Eye (tissue), 1 donor: ENCODE data around the gene NLRX1.
"Not testable (repeated sequence)": the region's sequence is repeated elsewhere in the genome, so short reads cannot be mapped to it uniquely, and the experiment has no call there.

Experiments used
- DNase-seq: peaks from one replicate; pipeline ENCODE4 v3.0.0-alpha.2; 2015

NLRX1 gene

GRCh38 chr11:119188067-119188466 lies 19.5 kb downstream of the NLRX1 start:
- no peak for DNase-seq

DNA sequence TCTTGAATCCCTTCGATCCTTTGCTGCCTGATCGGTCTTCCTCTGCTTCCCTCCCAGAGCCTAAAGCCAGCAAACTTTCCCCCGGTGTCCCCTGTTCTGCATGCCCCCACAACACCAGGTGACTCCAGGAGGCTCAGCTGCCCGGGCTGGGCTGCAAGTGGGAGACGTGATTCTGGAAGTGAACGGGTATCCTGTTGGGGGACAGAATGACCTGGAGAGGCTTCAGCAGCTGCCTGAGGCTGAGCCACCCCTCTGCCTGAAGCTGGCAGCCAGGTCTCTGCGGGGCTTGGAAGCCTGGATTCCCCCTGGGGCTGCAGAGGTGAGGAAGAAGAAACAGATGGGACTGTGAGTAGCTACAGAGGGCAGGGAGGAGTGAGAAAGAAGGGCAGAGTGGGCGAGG lies 20.4 kb downstream of the NLRX1 start:
- DNase-seq: no peak

GRCh38 chr11:119189393-119189792 lies 20.9 kb downstream of the NLRX1 start:
- no peak for DNase-seq

DNA sequence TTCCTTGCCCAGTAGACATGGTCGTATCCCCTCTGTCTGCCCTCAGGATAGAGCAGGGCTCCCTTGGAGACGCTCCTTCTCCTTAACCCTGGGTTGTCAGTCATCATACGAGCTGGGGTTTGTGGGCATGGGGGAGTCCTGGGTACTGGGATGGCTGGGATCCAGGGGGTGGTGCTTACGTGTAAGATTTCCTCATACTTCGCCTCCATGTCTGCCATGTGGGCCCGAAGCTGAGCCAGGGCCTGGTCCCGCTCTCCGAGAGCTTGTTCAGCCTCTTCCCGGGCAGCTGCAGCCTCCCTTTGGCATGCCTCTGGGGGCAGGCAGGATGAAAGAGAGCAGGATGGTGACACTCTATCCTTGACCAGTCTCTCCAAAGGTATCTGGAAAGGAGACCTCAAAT lies 22.0 kb downstream of the NLRX1 start:
- no peak for DNase-seq

GRCh38 chr11:119191265-119191664 lies 22.7 kb downstream of the NLRX1 start:
- DNase-seq: not testable (repeated sequence)

- DNase-seq: no peak
Measured at GRCh38 chr11:119192111-119192510, 23.6 kb downstream of the NLRX1 start.

DNA sequence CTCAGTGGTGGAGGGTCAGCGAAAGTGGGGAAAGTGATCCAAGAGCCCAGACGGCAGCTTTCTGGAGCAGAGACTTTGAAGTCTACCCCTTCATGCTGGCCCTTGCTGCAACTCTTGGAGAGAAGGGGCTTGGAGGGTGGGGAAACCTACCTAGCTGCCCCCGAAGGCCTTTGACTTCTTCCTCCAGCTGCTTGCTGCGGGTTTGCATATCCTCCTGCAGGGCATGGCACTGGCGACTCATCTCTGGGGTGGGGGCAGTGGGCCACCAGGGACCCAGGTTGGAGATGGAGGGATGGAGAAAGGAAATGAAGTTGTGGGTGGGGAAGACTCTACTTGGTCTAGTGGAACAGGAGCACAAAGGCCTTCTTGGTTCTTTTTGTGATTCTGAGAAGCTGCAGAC lies 24.5 kb downstream of the NLRX1 start:
- DNase-seq: no peak

DNA sequence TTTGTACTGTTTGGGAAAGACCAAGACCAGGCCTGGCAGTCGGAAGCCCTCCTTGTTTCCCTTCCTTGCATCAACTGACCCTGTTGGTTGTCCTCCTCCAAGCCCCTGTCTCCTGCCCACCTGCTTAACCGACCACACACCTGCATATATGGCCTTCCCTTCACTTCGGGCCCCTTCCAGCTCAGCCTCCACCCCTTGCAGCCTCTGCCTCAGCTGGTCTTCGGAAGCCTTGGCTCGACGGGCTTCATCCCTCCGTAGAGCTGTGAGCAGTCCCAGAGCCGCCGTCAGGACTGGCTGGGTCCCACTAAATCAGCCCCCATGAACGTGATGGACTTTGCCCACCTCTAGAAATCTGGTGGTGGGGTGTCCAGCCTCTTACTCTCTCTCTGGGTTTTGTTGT lies 25.1 kb downstream of the NLRX1 start:
- no peak for DNase-seq

DNA sequence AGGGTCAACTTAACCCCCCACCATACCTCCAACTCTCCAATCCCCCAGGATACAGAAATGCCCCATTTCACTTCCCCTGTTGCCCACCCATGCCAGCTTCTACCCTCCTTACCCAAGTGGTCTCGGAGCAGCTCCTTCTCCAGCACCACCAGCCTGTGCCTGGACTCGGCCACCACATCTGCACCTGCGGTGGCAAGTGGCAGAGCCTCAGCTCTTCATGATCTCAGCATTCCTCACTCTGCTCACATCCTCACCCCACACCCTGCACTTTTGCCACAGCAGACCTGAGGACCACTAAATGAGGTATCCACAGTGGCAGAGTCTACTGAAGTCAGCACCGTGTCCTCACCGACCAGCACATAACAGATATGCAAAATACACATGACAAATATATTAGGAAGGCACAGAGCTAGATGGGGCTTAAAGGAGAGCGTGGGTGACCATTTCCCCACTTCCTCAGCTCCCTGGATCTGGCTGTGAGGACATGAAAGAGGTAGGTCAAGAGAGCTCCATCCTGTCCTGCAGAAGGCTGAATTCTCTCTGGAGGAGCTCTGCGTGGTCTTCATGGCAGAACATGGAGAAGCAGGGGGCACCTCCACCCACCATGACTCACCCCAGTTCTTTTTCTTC lies 26.4 kb downstream of the NLRX1 start:
- DNase-seq: no peak

DNA sequence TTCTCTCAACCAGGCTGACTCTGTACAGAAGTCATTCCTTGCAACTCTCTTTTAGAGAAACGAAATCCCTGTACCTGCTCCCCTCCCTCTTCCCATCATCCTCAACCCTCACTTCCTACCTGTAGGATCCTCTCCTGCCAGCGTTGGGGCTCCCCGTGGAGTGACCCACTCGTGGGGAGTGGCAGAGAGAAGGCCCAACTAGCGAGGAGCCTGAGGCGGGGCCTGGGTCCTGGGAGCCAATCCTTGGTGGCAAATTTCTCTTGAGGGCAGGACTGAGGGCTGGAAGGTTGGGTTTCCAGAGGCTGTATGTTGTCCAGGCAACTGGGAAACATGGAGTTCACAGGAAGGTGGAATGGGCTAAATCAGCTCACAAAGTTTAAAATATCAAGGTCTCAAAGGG lies 27.2 kb downstream of the NLRX1 start:
- DNase-seq: no peak

GRCh38 chr11:119196833-119197483 lies 28.4 kb downstream of the NLRX1 start:
- peak; percentile 95 for DNase-seq

DNA sequence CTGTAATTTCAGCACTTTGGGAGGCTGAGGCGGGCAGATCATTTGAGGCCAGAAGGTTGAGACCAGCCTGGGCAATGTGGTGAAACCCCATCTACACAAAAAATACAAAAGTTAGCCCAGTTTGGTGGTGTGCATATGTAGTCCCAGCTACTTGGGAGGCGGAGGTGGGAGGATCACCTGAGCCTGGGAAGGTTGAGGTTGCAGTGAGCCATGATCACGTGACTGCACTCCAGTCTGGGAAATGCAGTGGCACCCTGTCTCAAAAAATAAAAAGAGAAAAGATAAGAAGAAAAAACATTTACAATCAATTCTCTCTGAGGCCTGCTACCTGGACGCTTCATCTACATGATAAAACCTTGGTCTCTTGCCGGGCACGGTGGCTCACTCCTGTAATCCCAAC lies 30.4 kb downstream of the NLRX1 start:
- no peak for DNase-seq

- DNase-seq: not testable (repeated sequence)
Measured at GRCh38 chr11:119201236-119201635, 32.7 kb downstream of the NLRX1 start.

DNA sequence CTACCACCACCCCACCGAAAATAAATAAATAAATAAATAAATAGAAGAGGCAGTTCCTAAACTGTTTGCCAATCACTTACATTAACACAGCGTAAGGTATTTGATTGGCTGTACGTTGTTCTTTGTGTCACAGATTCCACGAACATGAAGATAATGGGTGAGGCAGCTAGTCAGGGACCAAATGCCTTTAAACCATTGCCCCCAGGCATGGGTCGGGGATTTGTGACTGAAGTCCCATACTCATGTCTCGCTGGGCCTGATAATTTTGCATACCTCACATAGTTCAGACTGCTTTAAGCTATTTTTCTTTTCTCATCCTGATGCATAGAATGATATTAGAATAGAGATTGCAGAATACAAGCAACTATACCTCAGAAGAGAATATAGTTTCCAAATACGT lies 34.0 kb downstream of the NLRX1 start:
- DNase-seq: no peak

DNA sequence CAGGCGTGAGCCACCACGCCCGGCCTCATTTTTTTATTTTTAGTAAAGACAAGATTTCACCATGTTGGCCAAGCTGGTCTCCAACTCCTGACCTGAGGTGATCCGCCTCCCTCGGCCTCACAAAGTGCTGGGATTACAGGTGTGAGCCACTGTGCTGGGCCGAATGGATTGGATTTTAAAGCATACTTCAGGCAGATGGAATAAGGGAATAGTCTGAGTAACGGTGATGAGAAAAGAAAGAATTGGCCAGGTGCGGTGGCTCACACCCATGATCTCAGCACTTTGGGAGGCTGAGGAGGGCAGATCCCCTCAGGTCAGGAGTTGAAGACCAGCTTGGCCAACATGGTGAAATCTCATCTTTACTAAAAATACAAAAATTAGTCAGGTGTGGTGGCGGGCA lies 35.5 kb downstream of the NLRX1 start:
- DNase-seq: no peak

GRCh38 chr11:119205080-119205479 lies 36.6 kb downstream of the NLRX1 start:
- no peak for DNase-seq

DNA sequence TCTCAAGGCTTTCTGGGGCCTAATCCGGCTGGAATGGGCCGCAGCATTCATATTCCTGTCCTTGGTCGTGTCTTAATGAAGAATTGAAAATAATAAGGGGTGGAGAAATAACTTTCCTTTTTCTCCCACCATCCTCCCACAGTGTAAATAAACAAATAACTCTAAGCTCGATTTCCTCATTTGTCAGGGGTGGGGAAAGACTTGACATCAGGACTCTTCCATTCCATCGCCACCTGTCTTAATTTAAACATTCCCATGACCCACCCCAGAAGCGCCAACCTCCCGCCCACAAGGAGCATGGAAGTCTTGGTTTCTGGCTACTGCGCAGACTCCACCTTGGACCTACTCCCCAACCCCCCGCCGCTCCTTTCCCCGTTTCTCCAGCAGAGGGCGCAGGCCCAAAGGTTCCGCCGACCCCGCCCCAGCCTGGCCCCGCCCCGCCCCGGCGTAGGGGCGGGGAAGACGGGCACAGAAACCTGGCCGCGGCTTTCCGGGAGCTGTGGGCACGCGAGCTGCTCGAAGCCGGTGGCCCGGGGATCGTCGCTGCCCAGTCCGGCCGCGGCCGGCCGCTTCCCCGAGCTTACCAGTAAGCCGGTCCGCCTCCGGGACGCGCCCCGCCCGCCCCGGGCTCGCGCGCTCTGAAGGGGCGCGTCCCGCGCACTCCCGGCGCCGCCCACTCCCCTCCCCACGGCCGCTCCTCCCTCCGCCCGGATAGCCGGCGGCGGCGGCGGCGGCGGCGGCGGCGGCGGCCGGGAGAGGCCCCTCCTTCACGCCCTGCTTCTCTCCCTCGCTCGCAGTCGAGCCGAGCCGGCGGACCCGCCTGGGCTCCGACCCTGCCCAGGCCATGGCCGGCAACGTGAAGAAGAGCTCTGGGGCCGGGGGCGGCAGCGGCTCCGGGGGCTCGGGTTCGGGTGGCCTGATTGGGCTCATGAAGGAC lies 37.3 kb downstream of the NLRX1 start, which contains the start of gene CBL:
CBL (plus strand) TSS at position 766 of the 937 bp plus-strand sequence; CDS start at position 845, 79 bp downstream.
- DNase-seq: peak; percentile 99

DNA sequence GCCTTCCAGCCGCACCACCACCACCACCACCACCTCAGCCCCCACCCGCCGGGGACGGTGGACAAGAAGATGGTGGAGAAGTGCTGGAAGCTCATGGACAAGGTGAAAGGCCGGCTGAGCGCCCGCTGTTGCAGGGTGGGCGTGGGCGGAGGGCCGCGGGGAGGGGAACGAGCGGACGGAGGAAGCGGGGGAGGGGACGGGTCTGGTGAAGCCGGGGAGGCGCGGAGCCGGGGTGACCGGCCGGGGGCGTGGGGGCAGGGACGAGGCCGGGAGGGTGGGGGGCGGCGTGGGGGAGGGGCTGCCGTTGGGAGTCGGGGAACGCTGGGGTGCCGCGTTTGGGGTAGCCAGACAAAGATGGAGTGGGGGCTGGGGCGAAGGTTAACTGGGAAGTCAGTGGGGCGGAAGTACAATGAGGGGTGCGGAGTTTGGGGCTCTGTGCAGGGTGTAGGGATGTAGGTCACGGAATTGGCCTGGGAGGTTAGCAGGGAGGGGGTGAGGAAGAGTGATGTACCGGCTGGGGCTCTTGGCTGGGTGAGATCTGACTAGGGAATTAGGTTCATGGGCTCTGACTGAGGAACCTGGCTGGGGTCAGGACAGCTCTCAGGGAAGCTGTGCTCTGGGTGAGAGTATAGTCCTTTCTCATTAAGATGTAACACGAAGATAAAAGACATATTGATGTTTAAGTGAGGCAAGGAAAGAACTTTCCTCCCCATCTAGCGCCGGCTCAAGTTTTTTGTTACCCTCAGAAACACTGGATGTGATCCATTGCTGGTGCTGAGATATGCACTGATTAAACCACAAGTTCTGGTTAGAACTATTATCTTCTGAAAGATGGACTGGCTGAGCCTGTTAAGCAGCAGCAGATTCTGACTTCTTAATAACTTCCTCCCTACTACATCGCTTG lies 38.2 kb downstream of the NLRX1 start:
- peak; percentile 51 for DNase-seq

- no peak for DNase-seq
Measured at GRCh38 chr11:119207415-119207960, 39.0 kb downstream of the NLRX1 start.

- DNase-seq: no peak
Measured at GRCh38 chr11:119209186-119209585, 40.7 kb downstream of the NLRX1 start.

DNA sequence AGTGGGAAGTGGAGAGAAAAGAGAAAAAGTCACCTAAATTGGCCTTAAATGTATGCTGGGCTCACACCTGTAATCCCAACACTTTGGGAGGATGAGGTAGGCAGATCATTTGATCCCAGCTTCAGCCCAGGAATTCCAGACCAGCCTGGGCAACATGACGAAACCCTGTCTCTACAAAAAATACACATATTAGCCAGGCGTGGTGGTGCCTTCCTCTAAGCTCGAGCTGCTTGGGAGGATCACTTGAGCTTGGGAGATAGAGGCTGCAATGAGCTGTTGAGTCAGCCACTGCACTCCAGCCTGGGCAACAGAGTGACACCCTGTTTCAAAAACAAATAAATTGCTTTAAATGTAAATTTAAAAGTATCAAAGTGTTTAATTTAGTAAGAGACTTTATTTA lies 41.5 kb downstream of the NLRX1 start:
- no peak for DNase-seq
